COLO829 (cell line): Measurements from ENCODE around the gene TAGLN.
"Not testable (repeated sequence)": the region's sequence is repeated elsewhere in the genome, so short reads cannot be mapped to it uniquely, and the experiment has no call there.

Experiments
- DNase-seq: peaks from one replicate; pipeline ENCODE4 v3.0.0; 2012; ENCODE audit warnings: low spot score

The TAGLN gene

DNA sequence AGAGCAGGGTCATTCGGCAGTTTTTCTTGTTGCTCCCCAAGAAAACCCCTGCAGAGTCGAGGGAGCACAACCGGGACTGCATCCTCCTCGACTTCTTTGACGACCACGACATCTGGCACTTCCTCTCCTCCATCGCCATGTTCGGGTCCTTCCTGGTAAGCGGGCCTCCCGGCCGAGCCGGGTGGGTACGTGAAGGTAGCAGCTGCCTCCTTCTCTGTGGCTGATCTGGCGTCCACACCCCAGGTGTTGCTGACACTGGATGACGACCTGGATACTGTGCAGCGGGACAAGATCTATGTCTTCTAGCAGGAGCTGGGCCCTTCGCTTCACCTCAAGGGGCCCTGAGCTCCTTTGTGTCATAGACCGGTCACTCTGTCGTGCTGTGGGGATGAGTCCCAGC lies 3.4 kb upstream of the TAGLN start:
- no peak for DNase-seq

DNA sequence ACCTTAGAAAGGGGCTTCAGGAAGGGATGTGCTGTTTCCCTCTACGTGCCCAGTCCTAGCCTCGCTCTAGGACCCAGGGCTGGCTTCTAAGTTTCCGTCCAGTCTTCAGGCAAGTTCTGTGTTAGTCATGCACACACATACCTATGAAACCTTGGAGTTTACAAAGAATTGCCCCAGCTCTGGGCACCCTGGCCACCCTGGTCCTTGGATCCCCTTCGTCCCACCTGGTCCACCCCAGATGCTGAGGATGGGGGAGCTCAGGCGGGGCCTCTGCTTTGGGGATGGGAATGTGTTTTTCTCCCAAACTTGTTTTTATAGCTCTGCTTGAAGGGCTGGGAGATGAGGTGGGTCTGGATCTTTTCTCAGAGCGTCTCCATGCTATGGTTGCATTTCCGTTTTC lies 2.2 kb upstream of the TAGLN start:
- DNase-seq: no peak

DNA sequence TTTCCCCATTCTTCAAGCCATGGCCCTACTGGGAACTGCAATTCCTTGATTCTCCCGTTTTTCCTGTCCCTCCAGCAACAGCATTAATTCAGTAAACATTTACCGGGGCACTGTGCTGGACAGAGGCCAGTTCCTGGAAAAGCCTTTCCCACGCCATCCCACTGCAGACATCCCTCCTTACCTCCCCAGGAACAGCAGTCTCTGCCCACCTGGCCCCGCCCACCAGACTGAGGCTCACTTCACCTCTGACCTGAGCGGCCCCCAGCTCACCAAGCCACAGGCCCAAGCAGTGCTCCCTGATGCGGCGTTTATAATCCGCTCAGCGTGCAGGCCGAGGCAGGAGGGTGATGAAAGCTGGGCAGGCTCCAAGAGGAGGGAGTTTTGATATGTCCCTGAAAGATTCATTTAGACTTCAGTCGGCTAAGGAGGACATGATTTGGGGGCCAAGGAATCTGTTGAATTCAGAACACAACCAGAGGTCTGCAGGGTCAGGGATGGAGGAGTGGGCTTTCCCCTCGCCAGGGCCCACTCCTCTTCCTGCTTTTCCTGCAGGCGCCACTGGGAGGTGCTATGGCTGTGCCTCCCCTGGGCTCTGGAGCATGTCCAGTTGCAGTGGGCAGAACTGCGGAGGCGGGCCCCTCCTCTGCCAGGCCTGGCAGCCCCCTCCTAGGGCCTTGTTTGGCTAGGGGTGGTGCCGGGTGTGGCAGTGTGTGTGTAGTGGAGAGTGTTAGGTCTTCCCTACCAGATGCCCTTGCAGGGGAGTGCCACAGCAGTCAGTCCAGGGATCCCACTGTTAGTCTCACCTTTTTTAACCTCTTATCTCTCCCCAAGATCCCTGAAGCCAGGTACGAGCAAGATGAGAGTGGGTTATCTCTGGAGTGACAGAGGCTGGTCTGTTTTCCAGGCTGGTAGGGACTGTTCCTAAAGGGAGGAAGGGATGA lies 1.4 kb upstream of the TAGLN start:
- DNase-seq: no peak

DNA sequence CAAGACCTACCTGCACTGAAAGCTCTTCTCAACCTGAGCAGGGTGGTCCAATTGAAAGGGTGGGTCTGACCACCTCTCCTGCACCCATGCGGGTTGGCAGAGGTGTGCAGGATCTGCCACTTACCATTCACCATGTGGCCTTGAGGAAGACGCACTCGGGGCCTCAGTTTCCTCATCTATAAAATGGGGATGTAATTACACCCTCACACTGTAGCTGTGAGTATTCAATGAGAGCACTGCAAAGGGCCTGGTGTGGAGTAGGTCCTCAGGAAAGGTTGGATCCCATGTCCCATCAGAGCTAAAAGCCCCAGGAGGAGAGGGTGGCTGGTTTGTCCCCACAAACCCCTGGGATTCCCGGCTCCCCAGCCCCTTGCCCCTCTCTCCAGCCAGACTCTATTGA lies 557 bp upstream of the TAGLN start:
- no peak for DNase-seq

DNA sequence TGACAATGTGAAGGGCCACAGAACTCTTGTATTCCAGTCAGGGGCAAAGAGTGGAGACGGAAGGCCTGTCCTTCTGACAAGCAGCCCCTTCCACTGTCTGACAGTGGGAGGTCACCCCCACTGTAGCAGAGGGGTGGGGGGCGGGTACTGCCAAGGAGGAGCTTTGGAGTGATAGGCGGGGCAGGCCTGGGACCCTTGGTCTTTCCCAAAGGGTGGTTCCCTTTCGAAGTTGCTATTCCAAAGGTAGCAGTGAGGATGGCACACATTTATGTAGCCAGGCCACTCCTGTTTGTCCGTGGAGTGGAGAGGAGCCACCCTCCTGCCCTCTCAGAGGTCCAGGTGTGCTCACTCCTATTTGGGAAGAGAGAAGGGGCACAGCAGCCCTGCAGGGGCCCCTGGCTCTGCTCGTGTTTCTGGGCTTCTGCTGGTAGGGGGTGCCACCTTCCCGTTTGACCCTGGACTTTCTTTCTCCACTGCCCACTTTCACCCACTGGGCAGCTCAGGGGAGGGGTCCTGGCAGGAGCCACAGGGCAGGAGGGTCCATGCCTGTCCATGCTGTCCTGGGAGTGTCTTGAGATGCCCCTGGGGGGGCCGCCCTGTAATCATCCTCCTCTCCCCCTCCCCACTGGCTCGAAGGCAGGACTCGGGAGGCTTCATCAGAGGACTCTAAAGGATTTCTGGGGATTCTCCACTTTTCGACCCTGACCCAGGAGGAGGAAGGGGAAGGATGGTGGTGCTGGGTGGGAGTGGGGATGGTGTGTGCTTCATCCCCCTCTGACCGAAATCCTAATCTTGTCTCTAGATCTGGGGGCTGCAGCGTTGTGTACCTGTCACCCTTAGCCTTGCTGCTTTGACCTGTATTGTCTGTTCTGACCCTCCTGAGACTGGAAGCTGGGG lies 994 bp downstream of the TAGLN start:
- no peak for DNase-seq

DNA sequence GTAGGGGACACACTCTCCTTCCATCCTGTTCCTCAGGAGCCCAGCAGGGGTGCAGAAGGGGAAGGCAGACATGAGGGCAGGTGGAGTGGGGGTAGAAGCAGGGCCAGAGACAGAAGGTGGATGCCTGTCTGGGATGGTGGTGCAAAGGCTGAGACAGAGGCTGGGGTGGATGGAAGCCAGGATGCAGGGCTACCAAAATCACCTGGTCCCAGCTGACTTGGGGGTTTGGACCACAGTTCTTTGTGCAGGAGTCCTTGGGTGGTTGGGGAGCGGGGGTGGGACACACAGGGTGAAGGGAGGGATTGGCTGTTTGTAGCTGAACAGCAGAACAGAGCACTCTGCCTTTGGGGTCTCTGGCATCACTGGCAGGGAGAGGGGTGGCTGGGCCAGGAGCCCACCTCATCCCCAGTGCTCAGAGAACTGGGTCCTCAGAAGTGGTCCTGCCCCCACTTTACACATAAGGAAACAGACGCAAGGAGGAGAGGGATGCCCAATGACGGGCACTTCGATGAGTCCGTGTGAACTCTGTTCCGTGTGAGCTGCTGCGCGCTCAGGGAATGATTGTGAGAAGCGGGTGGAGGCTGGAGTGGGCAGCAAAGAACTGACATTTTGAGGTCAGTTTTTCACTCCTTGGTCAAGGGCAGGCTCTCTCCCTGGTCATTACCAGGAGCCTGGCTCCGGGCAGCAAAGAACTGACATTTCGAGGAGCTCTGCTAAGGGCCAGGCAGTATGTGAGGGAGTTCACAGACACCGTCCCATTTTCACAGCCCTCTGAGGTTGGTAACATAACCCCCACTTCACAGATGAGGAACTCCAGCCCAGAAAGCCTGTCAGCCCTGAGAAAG lies 1.9 kb downstream of the TAGLN start:
- DNase-seq: no peak

DNA sequence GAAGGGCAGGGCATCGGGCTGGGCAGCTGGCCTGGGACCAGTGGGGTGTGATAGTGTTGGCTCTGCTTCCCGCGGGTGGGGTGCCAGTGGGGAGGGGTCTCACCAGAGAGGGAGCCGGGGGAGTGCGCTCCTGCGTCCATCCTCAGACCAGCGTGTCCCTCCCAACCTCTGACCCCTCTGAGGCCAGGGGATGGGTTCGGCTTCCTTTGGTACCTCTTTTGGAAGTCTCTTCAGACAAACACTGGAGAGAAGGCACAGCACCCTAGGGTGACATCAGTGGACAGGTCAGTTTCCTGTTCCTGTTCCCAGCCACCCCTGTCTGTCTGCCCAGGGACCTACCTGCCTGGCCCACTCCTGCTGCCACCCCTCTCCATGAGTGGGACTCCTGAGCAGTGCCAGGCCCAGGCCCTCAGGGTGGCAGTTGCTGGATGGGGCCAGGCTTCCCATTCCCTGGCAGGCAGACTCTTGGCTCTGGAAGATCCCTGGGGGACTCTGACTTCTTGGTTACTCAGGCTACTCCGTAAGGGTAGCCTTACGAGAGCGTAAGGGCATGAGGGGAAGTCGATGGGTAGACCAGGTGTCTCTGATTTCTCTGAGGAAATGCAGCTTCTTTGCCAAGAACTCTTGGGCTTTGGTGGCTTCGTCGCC lies 2.6 kb downstream of the TAGLN start:
- DNase-seq: no peak

DNA sequence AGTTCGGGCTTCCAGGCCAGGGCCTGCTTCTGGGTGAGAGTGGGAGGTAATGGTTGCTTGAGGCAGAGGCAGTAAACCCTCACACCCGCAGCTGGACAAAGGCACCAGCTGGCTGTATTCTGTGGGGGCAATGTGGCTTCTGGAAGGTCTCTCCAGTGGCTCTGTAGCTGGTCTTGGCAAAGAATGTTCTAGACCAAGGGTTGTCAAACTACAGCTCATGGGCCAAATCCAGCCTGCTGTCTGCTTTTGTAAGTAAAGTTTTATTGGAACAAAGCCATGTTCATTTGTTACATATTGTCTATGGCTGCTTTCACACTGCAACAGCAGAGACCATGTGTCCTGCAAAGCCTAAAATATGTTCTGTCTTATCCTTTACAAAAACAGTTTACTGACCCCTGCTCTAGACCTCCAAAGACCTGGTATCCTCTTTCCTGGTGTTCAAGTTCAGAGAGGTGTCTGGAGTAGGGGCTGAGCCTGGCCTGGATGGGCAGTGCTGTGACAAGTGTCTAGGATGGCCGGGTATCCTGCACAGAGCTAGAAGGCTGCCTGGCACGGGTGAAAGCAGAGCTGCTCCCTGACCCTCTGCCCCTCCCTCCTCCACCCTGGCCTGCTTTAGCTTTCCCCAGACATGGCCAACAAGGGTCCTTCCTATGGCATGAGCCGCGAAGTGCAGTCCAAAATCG lies 3.4 kb downstream of the TAGLN start:
- DNase-seq: no peak

DNA sequence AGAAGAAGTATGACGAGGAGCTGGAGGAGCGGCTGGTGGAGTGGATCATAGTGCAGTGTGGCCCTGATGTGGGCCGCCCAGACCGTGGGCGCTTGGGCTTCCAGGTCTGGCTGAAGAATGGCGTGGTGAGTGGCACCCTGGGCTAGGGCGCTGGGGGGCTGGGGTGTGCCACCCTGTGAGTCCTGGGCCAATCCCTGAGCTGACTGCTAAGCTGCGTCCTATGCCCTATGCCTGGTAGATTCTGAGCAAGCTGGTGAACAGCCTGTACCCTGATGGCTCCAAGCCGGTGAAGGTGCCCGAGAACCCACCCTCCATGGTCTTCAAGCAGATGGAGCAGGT lies 3.9 kb downstream of the TAGLN start:
- no peak for DNase-seq

DNA sequence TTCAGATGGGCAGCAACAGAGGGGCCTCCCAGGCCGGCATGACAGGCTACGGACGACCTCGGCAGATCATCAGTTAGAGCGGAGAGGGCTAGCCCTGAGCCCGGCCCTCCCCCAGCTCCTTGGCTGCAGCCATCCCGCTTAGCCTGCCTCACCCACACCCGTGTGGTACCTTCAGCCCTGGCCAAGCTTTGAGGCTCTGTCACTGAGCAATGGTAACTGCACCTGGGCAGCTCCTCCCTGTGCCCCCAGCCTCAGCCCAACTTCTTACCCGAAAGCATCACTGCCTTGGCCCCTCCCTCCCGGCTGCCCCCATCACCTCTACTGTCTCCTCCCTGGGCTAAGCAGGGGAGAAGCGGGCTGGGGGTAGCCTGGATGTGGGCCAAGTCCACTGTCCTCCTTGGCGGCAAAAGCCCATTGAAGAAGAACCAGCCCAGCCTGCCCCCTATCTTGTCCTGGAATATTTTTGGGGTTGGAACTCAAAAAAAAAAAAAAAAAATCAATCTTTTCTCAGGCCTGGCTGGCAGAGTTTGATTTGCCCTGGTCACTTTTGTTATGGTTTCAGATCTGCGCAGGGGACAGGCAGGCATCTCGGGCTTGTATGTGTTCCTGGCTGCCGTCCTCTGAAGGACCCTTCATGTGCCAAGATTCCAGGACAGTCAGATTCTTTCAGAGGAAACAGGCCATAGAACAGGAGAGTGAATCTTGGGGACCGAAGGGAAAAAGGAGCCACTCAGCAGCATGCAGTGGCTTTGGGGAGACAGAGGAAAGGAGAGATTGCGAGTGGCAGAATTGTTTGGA lies 5.3 kb downstream of the TAGLN start:
- DNase-seq: no peak

DNA sequence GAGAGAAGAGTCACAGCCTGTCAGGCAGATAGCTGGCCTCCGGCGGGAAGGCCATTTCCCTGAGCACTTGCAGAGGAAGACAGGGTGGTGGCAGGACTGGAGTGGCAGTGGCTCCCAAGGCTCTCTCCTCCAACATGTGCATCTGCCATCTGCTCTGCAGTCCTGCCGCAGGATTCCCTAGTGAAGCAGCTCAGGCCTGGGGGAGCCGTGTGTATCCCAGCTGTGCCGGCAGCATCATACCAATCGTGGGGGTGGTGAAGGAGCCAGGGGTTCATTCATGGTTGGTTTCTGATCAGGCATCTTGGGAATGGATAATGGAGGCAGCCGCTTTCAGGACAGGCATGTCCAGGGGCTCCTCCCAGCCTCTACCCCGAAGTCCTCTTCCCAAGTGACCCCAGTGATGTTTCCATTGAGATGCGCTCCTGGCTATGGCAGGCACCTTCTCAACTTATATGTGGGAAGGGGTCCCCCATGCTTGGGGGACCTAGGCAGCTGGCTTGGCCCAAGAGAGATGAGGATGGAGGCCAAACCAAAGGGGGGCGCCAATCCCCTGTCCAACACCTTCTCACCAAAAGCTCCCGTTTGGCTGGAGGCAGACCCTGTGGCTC lies 6.1 kb downstream of the TAGLN start:
- no peak for DNase-seq

DNA sequence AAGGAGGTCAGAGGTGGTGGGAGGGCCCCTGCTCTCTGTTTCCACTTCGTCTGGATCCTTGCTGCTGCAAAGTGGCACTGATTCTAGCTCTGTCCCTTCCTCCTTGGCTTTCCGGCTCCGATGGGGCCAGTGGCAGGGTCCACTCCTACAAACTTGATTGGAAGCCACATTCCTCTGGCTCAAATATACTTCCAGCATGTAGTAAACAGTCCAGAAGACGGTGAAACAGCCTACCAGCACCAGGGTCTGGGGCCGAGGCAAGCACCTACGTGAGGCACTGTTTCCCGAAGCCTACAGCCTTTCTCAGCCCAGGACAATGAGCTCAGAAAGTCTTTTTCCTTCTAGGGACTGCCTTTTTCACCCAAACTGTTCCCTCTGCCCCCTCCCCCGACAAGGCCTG lies 6.9 kb downstream of the TAGLN start:
- DNase-seq: not testable (repeated sequence)

DNA sequence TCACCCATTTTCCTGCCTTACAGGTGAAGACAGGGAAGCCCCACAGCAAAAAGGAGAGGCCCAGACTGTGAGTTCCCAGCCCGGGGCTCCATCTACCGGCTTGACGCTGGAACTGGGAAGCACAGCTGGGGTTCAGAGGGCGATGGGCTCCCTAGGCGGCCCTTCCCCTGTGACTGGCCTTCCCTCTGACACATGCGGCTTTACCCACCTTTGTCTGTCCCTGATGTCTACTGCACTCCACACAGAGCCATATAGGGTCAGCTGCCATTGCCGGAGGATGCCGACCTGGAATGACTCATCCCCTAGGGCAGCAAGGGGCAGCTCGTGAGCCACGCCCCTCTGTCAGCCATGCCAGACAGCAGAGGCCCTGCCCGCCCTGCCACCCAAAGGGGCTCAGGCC lies 7.7 kb downstream of the TAGLN start:
- not testable (repeated sequence) for DNase-seq

DNA sequence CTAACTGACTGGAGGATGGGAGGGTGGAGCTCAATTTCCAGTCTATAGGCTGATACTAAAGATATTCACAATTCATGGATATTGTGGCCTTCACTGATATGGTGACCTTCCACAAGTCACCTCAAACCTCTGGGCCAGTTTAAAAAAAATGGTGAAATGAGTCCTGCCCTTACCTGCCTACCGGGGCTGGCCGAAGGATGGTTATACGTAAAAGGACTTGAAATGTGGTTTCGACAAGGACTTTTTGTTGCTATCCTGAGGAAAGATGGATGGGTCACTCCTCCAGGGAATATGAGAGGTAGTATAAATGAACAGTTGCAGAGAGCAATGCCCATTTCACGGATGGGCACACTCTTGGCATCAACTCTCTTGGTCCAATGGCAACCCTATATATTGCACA lies 8.3 kb downstream of the TAGLN start:
- DNase-seq: not testable (repeated sequence)

DNA sequence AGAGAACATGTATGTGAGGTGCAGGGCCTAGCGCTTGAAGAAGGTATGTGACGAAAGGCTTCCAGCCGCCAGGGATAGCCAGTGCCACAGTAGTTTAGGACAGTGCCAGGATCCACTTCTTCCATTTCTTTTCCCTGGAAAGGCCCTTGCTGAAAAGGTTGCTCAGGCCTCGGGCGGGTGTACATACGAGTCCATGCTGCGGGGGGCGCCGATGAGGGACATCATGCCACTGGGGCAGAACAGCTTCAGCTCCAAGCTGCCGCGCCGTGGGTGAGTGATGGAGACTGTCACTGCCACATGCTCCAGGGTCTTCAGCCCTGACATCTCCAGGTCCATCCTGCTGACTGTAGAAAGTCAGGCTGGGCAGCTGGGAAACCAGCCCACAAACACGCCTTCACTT lies 9.5 kb downstream of the TAGLN start:
- DNase-seq: not testable (repeated sequence)

DNA sequence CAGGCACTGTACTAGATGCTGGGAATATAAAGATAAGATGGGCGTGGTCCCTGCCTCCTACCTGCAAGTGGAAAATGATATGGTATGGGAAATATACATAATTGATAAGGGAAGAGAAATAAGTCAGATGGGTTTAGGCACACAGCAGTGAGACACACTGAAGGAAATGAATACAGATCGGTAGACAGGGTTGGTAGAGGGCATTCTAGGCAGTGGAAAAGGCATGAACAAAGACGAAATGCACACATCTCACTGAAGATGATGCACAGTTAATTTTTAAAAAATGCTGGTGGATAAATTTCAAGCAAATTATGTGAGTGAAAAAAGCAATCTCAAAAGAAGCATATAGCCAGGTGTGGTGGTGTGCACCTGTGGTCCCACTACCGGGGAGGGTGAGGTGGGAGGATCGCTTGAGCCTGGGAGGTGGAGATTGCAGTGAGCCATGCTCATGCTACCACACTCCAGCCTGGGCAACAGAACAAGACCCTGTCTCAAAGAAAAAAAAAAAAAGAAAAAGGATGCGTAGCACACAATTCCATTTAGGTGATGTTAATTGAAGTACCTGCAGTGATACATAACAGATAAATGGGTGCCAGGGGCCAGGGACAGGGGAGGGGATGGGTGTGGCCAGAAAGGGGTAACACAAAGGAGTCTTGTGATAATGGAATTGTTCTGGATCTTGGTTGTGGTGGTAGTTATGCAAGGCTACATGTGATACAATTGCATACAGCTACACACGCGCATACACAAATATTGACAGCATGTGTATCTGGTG lies 10.4 kb downstream of the TAGLN start:
- not testable (repeated sequence) for DNase-seq

DNA sequence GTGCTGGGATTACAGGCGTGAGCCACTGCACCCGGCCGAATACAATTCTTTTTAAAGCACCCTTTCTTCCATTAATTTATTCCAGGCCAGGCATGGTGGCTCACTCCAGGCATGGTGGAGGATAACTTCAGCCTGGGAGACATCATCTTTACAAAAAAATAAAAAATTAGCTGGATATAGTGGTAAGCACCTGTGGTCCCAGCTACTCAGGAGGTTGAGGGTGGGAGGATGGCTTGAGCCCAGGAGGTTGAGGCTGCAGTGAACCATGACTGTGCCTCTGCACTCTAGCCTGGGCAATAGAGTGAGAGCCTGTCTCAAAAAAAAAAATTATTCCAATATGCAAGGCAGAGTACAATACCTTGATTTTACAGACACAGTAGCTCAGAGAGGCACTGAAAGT lies 11.4 kb downstream of the TAGLN start:
- DNase-seq: no peak

DNA sequence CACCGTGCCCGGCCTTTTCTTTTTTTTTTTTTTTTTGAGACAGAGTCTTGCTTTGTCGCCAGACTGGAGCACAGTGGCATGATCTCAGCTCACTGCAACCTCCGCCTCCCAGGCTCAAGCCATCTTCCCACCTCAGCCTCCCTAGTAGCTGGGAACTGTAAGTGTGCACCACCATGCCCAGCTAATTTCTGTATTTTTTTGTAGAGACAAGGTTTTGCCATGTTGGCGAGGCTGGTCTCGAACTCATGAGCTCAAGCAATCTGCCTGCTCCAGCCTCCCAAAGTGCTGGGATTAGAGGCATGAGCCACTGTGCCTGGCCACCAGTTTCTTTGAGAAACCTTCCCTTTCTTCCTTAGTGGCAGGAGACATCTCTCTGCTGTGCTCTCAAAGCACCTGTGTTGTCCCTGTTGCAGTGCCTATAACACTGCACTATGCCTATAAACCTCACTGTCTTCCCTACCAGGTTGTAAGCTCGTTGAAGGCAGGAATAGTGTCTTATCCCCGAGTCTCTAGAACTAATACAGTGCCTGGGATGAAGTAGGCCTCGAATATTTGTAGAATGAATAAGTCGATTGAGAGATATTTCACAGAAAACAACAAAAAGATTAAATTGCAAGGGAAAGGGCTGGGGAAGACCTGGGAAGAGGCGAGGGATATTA lies 13.7 kb downstream of the TAGLN start:
- DNase-seq: no peak
